ENCODE data around the gene PRLR. TPM values are rescaled to one million over a fixed set of nuclear protein-coding genes. Genes with fewer than 3 reads are reported as not detected.

Gene PRLR
- polyA plus RNA-seq, 1 donor from 2014 or later = 0.50 TPM

DNA sequence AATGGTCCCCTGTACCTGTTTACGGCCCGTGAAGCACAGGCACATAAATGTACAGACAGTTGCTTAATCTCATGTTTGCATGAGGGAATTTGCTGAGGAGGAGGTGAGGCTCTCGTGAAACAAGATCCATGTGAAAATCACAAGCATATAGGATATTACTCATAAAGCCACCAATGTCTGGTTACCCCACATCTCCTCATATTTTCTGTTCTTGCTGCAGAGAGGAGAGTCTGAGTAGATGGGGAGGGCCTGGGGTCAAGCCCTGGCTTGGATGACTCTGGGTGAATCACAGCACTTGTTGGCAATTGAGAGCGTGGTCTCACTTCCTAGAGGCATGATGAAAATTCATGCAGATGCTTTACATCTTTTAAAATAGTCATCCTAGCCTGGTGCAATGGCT is 183.5 kb downstream of the PRLR start:
- Histone ChIP-seq H3K4me3 (ENCODE audit: low read length) (no peak overlapping the region), H3K27me3 (ENCODE audit: insufficient read depth, low read depth, low read length) (no peaks in the 10 kb centered on the region), H3K9me3 (ENCODE audit: low read length) (no peaks in the 10 kb centered on the region), H3K4me2 (ENCODE audit: low read length) (no peak overlapping the region), H4K20me1 (ENCODE audit: insufficient read depth) (no peaks in the 10 kb centered on the region), H3K27ac (ENCODE audit: low read length) (no peak overlapping the region), H3K9me2 (ENCODE audit: insufficient read depth, low read length) (no peaks in the 10 kb centered on the region), H3K9ac (ENCODE audit: low read length) (no peak overlapping the region), H3K79me2 (replicated peaks; ENCODE audit: insufficient read depth, low read length) (no peaks in the 10 kb centered on the region), H3K36me3 (ENCODE audit: insufficient read depth, low read length) (no peaks in the 10 kb centered on the region), H2AFZ (ENCODE audit: low read depth, low read length) (no peak overlapping the region), H3F3A (ENCODE audit: insufficient read depth, low read length, poor library complexity, severe bottlenecking) (no peaks in the 10 kb centered on the region)
- TF ChIP-seq POLR2AphosphoS5 (IDR thresholded peaks at IDR 0.05) (no peak), EZH2 (IDR thresholded peaks at IDR 0.05; ENCODE audit: borderline replicate concordance, insufficient read depth, low read length, poor library complexity, severe bottlenecking) (no peak)

DNA sequence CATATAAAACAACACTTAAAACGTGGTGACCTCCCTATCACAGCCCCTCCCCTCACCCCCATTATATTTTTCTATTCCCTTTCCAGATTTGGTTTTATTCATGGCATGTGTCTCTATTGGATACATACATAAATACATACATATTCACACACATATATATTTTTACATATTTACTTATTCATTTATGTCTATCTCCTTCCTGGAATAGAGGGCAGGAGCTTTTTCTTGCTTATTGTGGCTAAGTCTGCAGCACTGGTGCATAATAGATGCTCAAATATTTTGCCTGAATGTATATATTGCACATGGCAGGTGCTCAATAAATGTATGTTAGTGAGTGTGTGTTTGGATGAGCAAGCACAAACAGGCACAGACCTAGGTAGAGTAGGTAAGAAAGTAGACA is 185.0 kb downstream of the PRLR start:
- no peak overlapping the region for H2AFZ ChIP-seq (ENCODE audit: low read depth, low read length)
- no peak overlapping the region for H3K27ac ChIP-seq (ENCODE audit: low read length)
- H3K4me3 ChIP-seq (ENCODE audit: low read length) = no peak overlapping the region
- H3K9ac ChIP-seq (ENCODE audit: low read length) = no peak overlapping the region
- H3K4me2 ChIP-seq (ENCODE audit: low read length) = no peak overlapping the region
- H3K9me2 ChIP-seq (ENCODE audit: insufficient read depth, low read length) = no peaks in the 10 kb centered on the region
- H4K20me1 ChIP-seq (ENCODE audit: insufficient read depth) = no peaks in the 10 kb centered on the region
- no peaks in the 10 kb centered on the region for H3F3A ChIP-seq (ENCODE audit: insufficient read depth, low read length, poor library complexity, severe bottlenecking)
- no peaks in the 10 kb centered on the region for H3K36me3 ChIP-seq (ENCODE audit: insufficient read depth, low read length)
- H3K9me3 ChIP-seq (ENCODE audit: low read length) = no peaks in the 10 kb centered on the region
- TF ChIP-seq SMC3 (conservative IDR thresholded peaks at IDR 0.05; ENCODE audit: poor library complexity) (no peak), TAF1 (IDR thresholded peaks at IDR 0.05; ENCODE audit: low read depth) (no peak), RAD21 (conservative IDR thresholded peaks at IDR 0.05) (no peak), MXI1 (conservative IDR thresholded peaks at IDR 0.05; ENCODE audit: poor library complexity, severe bottlenecking) (no peak), POLR2AphosphoS5 (IDR thresholded peaks at IDR 0.05) (no peak), EZH2 (IDR thresholded peaks at IDR 0.05; ENCODE audit: borderline replicate concordance, insufficient read depth, low read length, poor library complexity, severe bottlenecking) (no peak), EP300 (conservative IDR thresholded peaks at IDR 0.05; ENCODE audit: poor library complexity, severe bottlenecking) (no peak)
- TF ChIP-seq, protein P1, sequence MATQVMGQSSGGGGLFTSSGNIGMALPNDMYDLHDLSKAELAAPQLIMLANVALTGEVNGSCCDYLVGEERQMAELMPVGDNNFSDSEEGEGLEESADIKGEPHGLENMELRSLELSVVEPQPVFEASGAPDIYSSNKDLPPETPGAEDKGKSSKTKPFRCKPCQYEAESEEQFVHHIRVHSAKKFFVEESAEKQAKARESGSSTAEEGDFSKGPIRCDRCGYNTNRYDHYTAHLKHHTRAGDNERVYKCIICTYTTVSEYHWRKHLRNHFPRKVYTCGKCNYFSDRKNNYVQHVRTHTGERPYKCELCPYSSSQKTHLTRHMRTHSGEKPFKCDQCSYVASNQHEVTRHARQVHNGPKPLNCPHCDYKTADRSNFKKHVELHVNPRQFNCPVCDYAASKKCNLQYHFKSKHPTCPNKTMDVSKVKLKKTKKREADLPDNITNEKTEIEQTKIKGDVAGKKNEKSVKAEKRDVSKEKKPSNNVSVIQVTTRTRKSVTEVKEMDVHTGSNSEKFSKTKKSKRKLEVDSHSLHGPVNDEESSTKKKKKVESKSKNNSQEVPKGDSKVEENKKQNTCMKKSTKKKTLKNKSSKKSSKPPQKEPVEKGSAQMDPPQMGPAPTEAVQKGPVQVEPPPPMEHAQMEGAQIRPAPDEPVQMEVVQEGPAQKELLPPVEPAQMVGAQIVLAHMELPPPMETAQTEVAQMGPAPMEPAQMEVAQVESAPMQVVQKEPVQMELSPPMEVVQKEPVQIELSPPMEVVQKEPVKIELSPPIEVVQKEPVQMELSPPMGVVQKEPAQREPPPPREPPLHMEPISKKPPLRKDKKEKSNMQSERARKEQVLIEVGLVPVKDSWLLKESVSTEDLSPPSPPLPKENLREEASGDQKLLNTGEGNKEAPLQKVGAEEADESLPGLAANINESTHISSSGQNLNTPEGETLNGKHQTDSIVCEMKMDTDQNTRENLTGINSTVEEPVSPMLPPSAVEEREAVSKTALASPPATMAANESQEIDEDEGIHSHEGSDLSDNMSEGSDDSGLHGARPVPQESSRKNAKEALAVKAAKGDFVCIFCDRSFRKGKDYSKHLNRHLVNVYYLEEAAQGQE (IDR thresholded peaks at IDR 0.05; ENCODE audit: borderline replicate concordance) = no peak
- TF ChIP-seq, protein P2, sequence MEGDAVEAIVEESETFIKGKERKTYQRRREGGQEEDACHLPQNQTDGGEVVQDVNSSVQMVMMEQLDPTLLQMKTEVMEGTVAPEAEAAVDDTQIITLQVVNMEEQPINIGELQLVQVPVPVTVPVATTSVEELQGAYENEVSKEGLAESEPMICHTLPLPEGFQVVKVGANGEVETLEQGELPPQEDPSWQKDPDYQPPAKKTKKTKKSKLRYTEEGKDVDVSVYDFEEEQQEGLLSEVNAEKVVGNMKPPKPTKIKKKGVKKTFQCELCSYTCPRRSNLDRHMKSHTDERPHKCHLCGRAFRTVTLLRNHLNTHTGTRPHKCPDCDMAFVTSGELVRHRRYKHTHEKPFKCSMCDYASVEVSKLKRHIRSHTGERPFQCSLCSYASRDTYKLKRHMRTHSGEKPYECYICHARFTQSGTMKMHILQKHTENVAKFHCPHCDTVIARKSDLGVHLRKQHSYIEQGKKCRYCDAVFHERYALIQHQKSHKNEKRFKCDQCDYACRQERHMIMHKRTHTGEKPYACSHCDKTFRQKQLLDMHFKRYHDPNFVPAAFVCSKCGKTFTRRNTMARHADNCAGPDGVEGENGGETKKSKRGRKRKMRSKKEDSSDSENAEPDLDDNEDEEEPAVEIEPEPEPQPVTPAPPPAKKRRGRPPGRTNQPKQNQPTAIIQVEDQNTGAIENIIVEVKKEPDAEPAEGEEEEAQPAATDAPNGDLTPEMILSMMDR (IDR thresholded peaks at IDR 0.05; ENCODE audit: poor library complexity, severe bottlenecking) = no peak
- no peaks in the 10 kb centered on the region for H3K79me2 ChIP-seq (replicated peaks; ENCODE audit: insufficient read depth, low read length)
- H3K27me3 ChIP-seq (ENCODE audit: insufficient read depth, low read depth, low read length) = no peaks in the 10 kb centered on the region

DNA sequence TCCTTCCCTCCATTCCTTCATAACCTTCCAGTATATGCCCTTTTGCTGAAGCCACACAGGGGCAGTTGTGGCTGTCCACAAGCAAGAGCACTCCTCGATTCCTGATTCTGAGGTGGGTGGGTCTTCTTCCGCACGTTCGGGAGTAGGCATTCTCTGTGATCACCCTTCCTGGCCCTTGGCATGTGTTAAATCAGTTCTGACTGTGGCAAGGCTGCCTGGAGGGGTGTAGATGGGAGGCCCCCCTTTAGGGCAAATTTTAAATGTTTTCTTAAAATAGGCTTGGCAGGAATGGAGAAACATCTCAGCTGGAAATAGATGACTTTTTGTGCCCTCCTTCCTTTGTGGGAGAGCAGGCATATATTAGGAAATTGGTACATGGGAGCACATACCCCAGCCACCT is 185.6 kb downstream of the PRLR start:
- Histone ChIP-seq H3K9me2 (ENCODE audit: insufficient read depth, low read length) (no peaks in the 10 kb centered on the region), H3K79me2 (replicated peaks; ENCODE audit: insufficient read depth, low read length) (no peaks in the 10 kb centered on the region), H3K36me3 (ENCODE audit: insufficient read depth, low read length) (no peaks in the 10 kb centered on the region), H3F3A (ENCODE audit: insufficient read depth, low read length, poor library complexity, severe bottlenecking) (no peaks in the 10 kb centered on the region), H3K4me2 (ENCODE audit: low read length) (no peak overlapping the region), H2AFZ (ENCODE audit: low read depth, low read length) (no peak overlapping the region), H3K27ac (ENCODE audit: low read length) (no peak overlapping the region), H4K20me1 (ENCODE audit: insufficient read depth) (no peaks in the 10 kb centered on the region), H3K9me3 (ENCODE audit: low read length) (no peaks in the 10 kb centered on the region), H3K27me3 (ENCODE audit: insufficient read depth, low read depth, low read length) (no peaks in the 10 kb centered on the region), H3K4me3 (ENCODE audit: low read length) (no peak overlapping the region), H3K9ac (ENCODE audit: low read length) (no peak overlapping the region)
- no peak for TF ChIP-seq SMC3 (conservative IDR thresholded peaks at IDR 0.05; ENCODE audit: poor library complexity)
- TF ChIP-seq EP300 (conservative IDR thresholded peaks at IDR 0.05; ENCODE audit: poor library complexity, severe bottlenecking) = no peak
- TF ChIP-seq EZH2 (IDR thresholded peaks at IDR 0.05; ENCODE audit: borderline replicate concordance, insufficient read depth, low read length, poor library complexity, severe bottlenecking) = no peak
- TF ChIP-seq, protein P1 (IDR thresholded peaks at IDR 0.05; ENCODE audit: borderline replicate concordance) = no peak
- no peak for TF ChIP-seq MXI1 (conservative IDR thresholded peaks at IDR 0.05; ENCODE audit: poor library complexity, severe bottlenecking)
- TF ChIP-seq RAD21 (conservative IDR thresholded peaks at IDR 0.05) = no peak
- TF ChIP-seq, protein P2 (IDR thresholded peaks at IDR 0.05; ENCODE audit: poor library complexity, severe bottlenecking) = no peak
- no peak for TF ChIP-seq TAF1 (IDR thresholded peaks at IDR 0.05; ENCODE audit: low read depth)
- TF ChIP-seq POLR2AphosphoS5 (IDR thresholded peaks at IDR 0.05) = no peak

Measured in neural cell (in vitro differentiated cells).